ENCODE data around the gene LIN9.

Gene LIN9

GRCh38 chr1:226318471-226318870 lies 9.5 kb upstream of the LIN9 start:
- DNase-seq (ENCODE audit: low read depth), result no peak

GRCh38 chr1:226314055-226314454 lies 5.1 kb upstream of the LIN9 start:
- no peak for DNase-seq (ENCODE audit: low read depth)

GRCh38 chr1:226312065-226312464 lies 3.1 kb upstream of the LIN9 start:
- no peak for DNase-seq (ENCODE audit: low read depth)

GRCh38 chr1:226311376-226311775 lies 2.4 kb upstream of the LIN9 start:
- no peak for DNase-seq (ENCODE audit: low read depth)

GRCh38 chr1:226310637-226311195 lies 1.8 kb upstream of the LIN9 start:
- DNase-seq (ENCODE audit: low read depth), result no peak

- no peak for DNase-seq (ENCODE audit: low read depth)
Observed at GRCh38 chr1:226310245-226310540, 1.2 kb upstream of the LIN9 start.

- no peak for DNase-seq (ENCODE audit: low read depth)
Observed at GRCh38 chr1:226309398-226310244, 657 bp upstream of the LIN9 start.

GRCh38 chr1:226308166-226308722 lies 720 bp downstream of the LIN9 start:
- DNase-seq (ENCODE audit: low read depth), result no peak

GRCh38 chr1:226306425-226306824 lies 2.5 kb downstream of the LIN9 start:
- DNase-seq (ENCODE audit: low read depth), result no peak

- no peak for DNase-seq (ENCODE audit: low read depth)
Observed at GRCh38 chr1:226305184-226305583, 3.8 kb downstream of the LIN9 start.

- DNase-seq (ENCODE audit: low read depth), result no peak
Observed at GRCh38 chr1:226304291-226304955, 4.5 kb downstream of the LIN9 start.

GRCh38 chr1:226302731-226303130 lies 6.2 kb downstream of the LIN9 start:
- no peak for DNase-seq (ENCODE audit: low read depth)

- no peak for DNase-seq (ENCODE audit: low read depth)
Observed at GRCh38 chr1:226296911-226297310, 12.1 kb downstream of the LIN9 start.

- DNase-seq (ENCODE audit: low read depth), result no peak
Observed at GRCh38 chr1:226293553-226293920, 15.4 kb downstream of the LIN9 start.

GRCh38 chr1:226292874-226293552 lies 16.0 kb downstream of the LIN9 start:
- no peak for DNase-seq (ENCODE audit: low read depth)

- DNase-seq (ENCODE audit: low read depth), result no peak
Observed at GRCh38 chr1:226287587-226287986, 21.4 kb downstream of the LIN9 start.

- DNase-seq (ENCODE audit: low read depth), result no peak
Observed at GRCh38 chr1:226281058-226281457, 27.9 kb downstream of the LIN9 start.

- no peak for DNase-seq (ENCODE audit: low read depth)
Observed at GRCh38 chr1:226279498-226279897, 29.5 kb downstream of the LIN9 start.

GRCh38 chr1:226277897-226278296 lies 31.1 kb downstream of the LIN9 start:
- DNase-seq (ENCODE audit: low read depth), result no peak

- no peak for DNase-seq (ENCODE audit: low read depth)
Observed at GRCh38 chr1:226276987-226277386, 32.0 kb downstream of the LIN9 start.

GRCh38 chr1:226276077-226276682 lies 32.8 kb downstream of the LIN9 start:
- no peak for DNase-seq (ENCODE audit: low read depth)

- DNase-seq (ENCODE audit: low read depth), result no peak
Observed at GRCh38 chr1:226274138-226274537, 34.8 kb downstream of the LIN9 start.

Measured in stimulated activated CD8-positive, alpha-beta memory T cell treated with anti-CD3 and anti-CD28 coated beads, Interleukin-7, amount 100 ng/mL, for 24 hours (primary cell).